ENCODE measurements around the gene EPS8L3.

Gene EPS8L3

GRCh38 chr1:109787845-109788601 lies 24.3 kb upstream of the EPS8L3 start:
- Mint-ChIP-seq H3K9me3 (no peaks in the 10 kb centered on the region), H3K36me3 (no peaks in the 10 kb centered on the region), H3K4me1 (peaks cover 17% of the 10 kb centered on the region), H3K27ac (no peak overlapping the region), H3K27me3 (no peaks in the 10 kb centered on the region), H3K4me3 (no peak overlapping the region)
- ATAC-seq: no peak

GRCh38 chr1:109787211-109787844 lies 23.6 kb upstream of the EPS8L3 start:
- Mint-ChIP-seq H3K9me3 (no peaks in the 10 kb centered on the region), H3K27ac (no peak overlapping the region), H3K4me3 (no peak overlapping the region), H3K36me3 (no peaks in the 10 kb centered on the region), H3K27me3 (no peaks in the 10 kb centered on the region), H3K4me1 (peaks cover 17% of the 10 kb centered on the region)
- ATAC-seq: no peak

GRCh38 chr1:109786531-109787021 lies 22.9 kb upstream of the EPS8L3 start:
- Mint-ChIP-seq H3K27me3 (no peaks in the 10 kb centered on the region), H3K27ac (no peak overlapping the region), H3K4me3 (no peak overlapping the region), H3K9me3 (no peaks in the 10 kb centered on the region), H3K4me1 (peaks cover 17% of the 10 kb centered on the region), H3K36me3 (no peaks in the 10 kb centered on the region)
- ATAC-seq: no peak

- Mint-ChIP-seq H3K4me1 (peaks cover 14% of the 10 kb centered on the region), H3K27ac (no peak overlapping the region), H3K27me3 (no peaks in the 10 kb centered on the region), H3K9me3 (no peaks in the 10 kb centered on the region), H3K4me3 (no peak overlapping the region), H3K36me3 (no peaks in the 10 kb centered on the region)
- ATAC-seq: no peak
Observed at GRCh38 chr1:109786112-109786480, 22.4 kb upstream of the EPS8L3 start.

- Mint-ChIP-seq H3K27me3 (no peaks in the 10 kb centered on the region), H3K4me1 (peaks cover 9% of the 10 kb centered on the region), H3K27ac (peak overlapping the region; percentile 3), H3K4me3 (no peak overlapping the region), H3K9me3 (peaks cover 4% of the 10 kb centered on the region), H3K36me3 (peaks cover 5% of the 10 kb centered on the region)
- no peak for ATAC-seq
Observed at GRCh38 chr1:109785446-109786111, 21.9 kb upstream of the EPS8L3 start.

- Mint-ChIP-seq H3K9me3 (peaks cover 6% of the 10 kb centered on the region), H3K27me3 (no peaks in the 10 kb centered on the region), H3K36me3 (peaks cover 5% of the 10 kb centered on the region), H3K4me3 (no peak overlapping the region), H3K4me1 (peaks cover 7% of the 10 kb centered on the region), H3K27ac (peak overlapping the region; percentile 3)
- ATAC-seq: no peak
Observed at GRCh38 chr1:109784551-109785252, 21.0 kb upstream of the EPS8L3 start.

GRCh38 chr1:109783436-109783835 lies 19.7 kb upstream of the EPS8L3 start:
- no peak for ATAC-seq
- no peaks in the 10 kb centered on the region for H3K4me1 Mint-ChIP-seq
- H3K36me3 Mint-ChIP-seq: peaks cover 5% of the 10 kb centered on the region
- H3K27ac Mint-ChIP-seq: no peak overlapping the region
- H3K27me3 Mint-ChIP-seq: no peaks in the 10 kb centered on the region
- no peak overlapping the region for H3K4me3 Mint-ChIP-seq
- peaks cover 6% of the 10 kb centered on the region for H3K9me3 Mint-ChIP-seq

- no peak for ATAC-seq
- Mint-ChIP-seq H3K27ac (no peak overlapping the region), H3K36me3 (peaks cover 5% of the 10 kb centered on the region), H3K27me3 (no peaks in the 10 kb centered on the region), H3K4me3 (no peak overlapping the region), H3K4me1 (no peaks in the 10 kb centered on the region), H3K9me3 (peaks cover 6% of the 10 kb centered on the region)
Observed at GRCh38 chr1:109782927-109783326, 19.2 kb upstream of the EPS8L3 start.

GRCh38 chr1:109782514-109782913 lies 18.8 kb upstream of the EPS8L3 start:
- H3K27ac Mint-ChIP-seq: no peak overlapping the region
- H3K36me3 Mint-ChIP-seq: peaks cover 5% of the 10 kb centered on the region
- H3K4me1 Mint-ChIP-seq: no peaks in the 10 kb centered on the region
- ATAC-seq: no peak
- H3K9me3 Mint-ChIP-seq: peaks cover 6% of the 10 kb centered on the region
- H3K27me3 Mint-ChIP-seq: no peaks in the 10 kb centered on the region
- no peak overlapping the region for H3K4me3 Mint-ChIP-seq

GRCh38 chr1:109781806-109782205 lies 18.1 kb upstream of the EPS8L3 start:
- Mint-ChIP-seq H3K9me3 (peaks cover 6% of the 10 kb centered on the region), H3K4me3 (no peak overlapping the region), H3K27me3 (no peaks in the 10 kb centered on the region), H3K4me1 (peaks cover 7% of the 10 kb centered on the region), H3K27ac (no peak overlapping the region), H3K36me3 (peaks cover 5% of the 10 kb centered on the region)
- no peak for ATAC-seq

- Mint-ChIP-seq H3K4me3 (no peak overlapping the region), H3K4me1 (peaks cover 12% of the 10 kb centered on the region), H3K27ac (no peak overlapping the region), H3K27me3 (no peaks in the 10 kb centered on the region), H3K9me3 (peaks cover 6% of the 10 kb centered on the region), H3K36me3 (peaks cover 5% of the 10 kb centered on the region)
- ATAC-seq: no peak
Observed at GRCh38 chr1:109780982-109781381, 17.3 kb upstream of the EPS8L3 start.

GRCh38 chr1:109777980-109778625 lies 14.4 kb upstream of the EPS8L3 start:
- H3K27ac Mint-ChIP-seq: peak overlapping the region; percentile 45
- peaks cover 18% of the 10 kb centered on the region for H3K4me1 Mint-ChIP-seq
- ATAC-seq: no peak
- peaks cover 6% of the 10 kb centered on the region for H3K9me3 Mint-ChIP-seq
- H3K36me3 Mint-ChIP-seq: peaks cover 5% of the 10 kb centered on the region
- no peak overlapping the region for H3K4me3 Mint-ChIP-seq
- no peaks in the 10 kb centered on the region for H3K27me3 Mint-ChIP-seq

- ATAC-seq: no peak
- Mint-ChIP-seq H3K27me3 (no peaks in the 10 kb centered on the region), H3K4me3 (no peak overlapping the region), H3K27ac (no peak overlapping the region), H3K9me3 (peaks cover 6% of the 10 kb centered on the region), H3K4me1 (peaks cover 18% of the 10 kb centered on the region), H3K36me3 (peaks cover 5% of the 10 kb centered on the region)
Observed at GRCh38 chr1:109777436-109777835, 13.7 kb upstream of the EPS8L3 start.

GRCh38 chr1:109776911-109777310 lies 13.2 kb upstream of the EPS8L3 start:
- H3K9me3 Mint-ChIP-seq: peaks cover 6% of the 10 kb centered on the region
- peaks cover 18% of the 10 kb centered on the region for H3K4me1 Mint-ChIP-seq

More at GRCh38 chr1:109776911-109777310, 13.2 kb upstream of the EPS8L3 start:
- Mint-ChIP-seq H3K27ac (peak overlapping the region; percentile 15), H3K27me3 (no peaks in the 10 kb centered on the region), H3K4me3 (no peak overlapping the region), H3K36me3 (peaks cover 5% of the 10 kb centered on the region)
- peak; percentile 81 for ATAC-seq
